Erythroblast (primary cell): Measurements from ENCODE around the gene SIX2.

Experiments used
- GATA1 ChIP-seq: IDR thresholded peaks from 2 replicates; pipeline ENCODE4 v1.6.1; 2011; ENCODE audit warnings: low read depth, mild to moderate bottlenecking, control low read depth, low read length, moderate library complexity
- POLR2A ChIP-seq: IDR thresholded peaks from 2 replicates; pipeline ENCODE4 v1.6.1; 2011; ENCODE audit warnings: mild to moderate bottlenecking, low read length

DNA sequence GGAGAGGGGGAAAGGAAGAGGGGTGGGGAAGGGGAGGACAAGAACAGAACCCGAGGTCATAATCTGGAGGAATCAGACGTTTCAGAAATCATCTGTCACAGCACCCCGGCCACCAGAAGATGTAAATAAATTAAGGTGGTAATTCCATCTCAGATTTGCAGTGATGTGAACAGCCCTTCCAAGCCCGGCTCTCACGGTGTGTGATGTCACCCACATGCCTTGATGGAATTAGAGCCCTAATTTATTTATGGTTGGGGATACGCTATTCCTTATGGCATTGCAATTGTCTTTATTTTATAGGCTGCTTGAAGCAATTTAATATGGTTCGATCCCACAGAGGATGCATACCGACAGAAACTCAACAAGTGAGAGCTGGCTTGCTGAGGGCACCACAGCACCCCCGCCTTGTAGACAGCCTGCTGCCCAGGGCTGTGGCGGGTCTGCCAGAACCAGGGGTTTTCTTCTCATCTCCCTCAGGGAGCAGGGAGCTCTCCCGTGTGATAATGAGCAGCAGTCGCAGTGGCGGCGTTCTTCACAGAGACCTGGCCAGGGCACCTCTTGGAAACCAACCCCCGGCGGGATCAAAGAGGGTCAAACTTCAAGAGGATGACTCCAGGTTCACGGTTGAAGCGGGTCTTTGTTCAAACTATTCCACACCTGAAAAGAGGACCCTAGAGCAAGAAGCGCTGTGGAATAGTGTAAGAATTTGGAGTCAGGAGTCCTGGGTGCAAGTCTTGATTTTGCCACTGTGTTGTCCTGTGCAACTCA lies 40.5 kb upstream of the SIX2 start:
- TF ChIP-seq POLR2A (no peak), GATA1 (no peak)
